ENCODE data around the gene CFAP299.
"Not testable (repeated sequence)": the region's sequence is repeated elsewhere in the genome, so short reads cannot be mapped to it uniquely, and the experiment has no call there.

CFAP299 gene

GRCh38 chr4:80335554-80336358, at the start of gene CFAP299:
Gene CFAP299, plus strand, starts transcription at chr4:80335730.
- TF ChIP-seq CTCF (IDR thresholded peaks at IDR 0.05; ENCODE audit: control insufficient read depth, insufficient read depth, low read depth, low read length, missing control alignments), result peak; percentile 66
- peak within 1 kb of the TSS; percentile 79 for H3K4me3 ChIP-seq (ENCODE audit: control insufficient read depth, low read depth, low read length)

GRCh38 chr4:80286451-80286850, 49.1 kb upstream of the CFAP299 start:
- DNase-seq (ENCODE audit: low read depth), result no peak
- H3K4me3 ChIP-seq (ENCODE audit: control insufficient read depth, low read depth, low read length), result no peak overlapping the region
- no peak for TF ChIP-seq CTCF (IDR thresholded peaks at IDR 0.05; ENCODE audit: control insufficient read depth, insufficient read depth, low read depth, low read length, missing control alignments)

More at GRCh38 chr4:80335554-80336358, at the start of gene CFAP299:
- DNase-seq (ENCODE audit: low read depth), result peak; percentile 42

- not testable (repeated sequence) for H3K4me3 ChIP-seq (ENCODE audit: control insufficient read depth, low read depth, low read length)
These were observed 44.9 kb upstream of the CFAP299 start for GRCh38 chr4:80290665-80291064.

GRCh38 chr4:80294206-80294605, 41.3 kb upstream of the CFAP299 start:
- H3K4me3 ChIP-seq (ENCODE audit: control insufficient read depth, low read depth, low read length), result no peak overlapping the region
- no peak for TF ChIP-seq CTCF (IDR thresholded peaks at IDR 0.05; ENCODE audit: control insufficient read depth, insufficient read depth, low read depth, low read length, missing control alignments)
- DNase-seq (ENCODE audit: low read depth), result no peak

More at GRCh38 chr4:80290665-80291064, 44.9 kb upstream of the CFAP299 start:
- not testable (repeated sequence) for DNase-seq (ENCODE audit: low read depth)

- no peak overlapping the region for H3K4me3 ChIP-seq (ENCODE audit: control insufficient read depth, low read depth, low read length)
- no peak for DNase-seq (ENCODE audit: low read depth)
These were observed 40.2 kb upstream of the CFAP299 start for GRCh38 chr4:80295336-80295735.

GRCh38 chr4:80295826-80296225, 39.7 kb upstream of the CFAP299 start:
- no peak overlapping the region for H3K4me3 ChIP-seq (ENCODE audit: control insufficient read depth, low read depth, low read length)
- no peak for DNase-seq (ENCODE audit: low read depth)
- no peak for TF ChIP-seq CTCF (IDR thresholded peaks at IDR 0.05; ENCODE audit: control insufficient read depth, insufficient read depth, low read depth, low read length, missing control alignments)

More at GRCh38 chr4:80295336-80295735, 40.2 kb upstream of the CFAP299 start:
- TF ChIP-seq CTCF (IDR thresholded peaks at IDR 0.05; ENCODE audit: control insufficient read depth, insufficient read depth, low read depth, low read length, missing control alignments), result no peak

GRCh38 chr4:80301884-80302283, 33.6 kb upstream of the CFAP299 start:
- no peak for TF ChIP-seq CTCF (IDR thresholded peaks at IDR 0.05; ENCODE audit: control insufficient read depth, insufficient read depth, low read depth, low read length, missing control alignments)
- no peak for DNase-seq (ENCODE audit: low read depth)
- no peak overlapping the region for H3K4me3 ChIP-seq (ENCODE audit: control insufficient read depth, low read depth, low read length)
